ENCODE results near the gene RFX4.

DNA sequence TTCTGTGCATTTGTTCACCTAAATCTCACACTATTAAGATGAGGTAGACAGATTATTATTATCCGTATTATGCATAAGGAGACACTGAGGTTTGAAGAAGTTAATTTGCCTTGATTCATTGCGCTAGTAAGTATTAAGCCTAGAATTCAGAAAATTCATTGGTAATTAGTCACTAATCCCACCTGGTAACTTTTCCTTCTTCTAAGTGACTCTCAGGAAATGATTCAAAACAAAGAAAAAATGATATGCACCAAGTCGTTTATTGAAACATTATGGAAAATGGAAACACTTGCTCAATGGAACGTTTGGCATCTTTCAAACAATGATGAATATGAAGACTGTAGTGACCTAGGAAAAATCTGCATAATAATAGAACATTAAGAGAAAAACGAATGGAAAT lies 15.2 kb downstream of the RFX4 start:
- TF ChIP-seq, protein P1, sequence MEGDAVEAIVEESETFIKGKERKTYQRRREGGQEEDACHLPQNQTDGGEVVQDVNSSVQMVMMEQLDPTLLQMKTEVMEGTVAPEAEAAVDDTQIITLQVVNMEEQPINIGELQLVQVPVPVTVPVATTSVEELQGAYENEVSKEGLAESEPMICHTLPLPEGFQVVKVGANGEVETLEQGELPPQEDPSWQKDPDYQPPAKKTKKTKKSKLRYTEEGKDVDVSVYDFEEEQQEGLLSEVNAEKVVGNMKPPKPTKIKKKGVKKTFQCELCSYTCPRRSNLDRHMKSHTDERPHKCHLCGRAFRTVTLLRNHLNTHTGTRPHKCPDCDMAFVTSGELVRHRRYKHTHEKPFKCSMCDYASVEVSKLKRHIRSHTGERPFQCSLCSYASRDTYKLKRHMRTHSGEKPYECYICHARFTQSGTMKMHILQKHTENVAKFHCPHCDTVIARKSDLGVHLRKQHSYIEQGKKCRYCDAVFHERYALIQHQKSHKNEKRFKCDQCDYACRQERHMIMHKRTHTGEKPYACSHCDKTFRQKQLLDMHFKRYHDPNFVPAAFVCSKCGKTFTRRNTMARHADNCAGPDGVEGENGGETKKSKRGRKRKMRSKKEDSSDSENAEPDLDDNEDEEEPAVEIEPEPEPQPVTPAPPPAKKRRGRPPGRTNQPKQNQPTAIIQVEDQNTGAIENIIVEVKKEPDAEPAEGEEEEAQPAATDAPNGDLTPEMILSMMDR (IDR thresholded peaks at IDR 0.05; ENCODE audit: control extremely low read depth in 1 of 3, insufficient read depth in 1 of 3, low read depth in 1 of 3, low read length in 3 of 3) = no peak
- TF ChIP-seq TCF12 (IDR thresholded peaks at IDR 0.05; ENCODE audit: low read depth, low read length) (no peak), CEBPB (IDR thresholded peaks at IDR 0.05; ENCODE audit: low read depth, low read length) (no peak), EGR1 (IDR thresholded peaks at IDR 0.05; ENCODE audit: borderline replicate concordance, low read depth, low read length) (no peak), RBBP5 (IDR thresholded peaks at IDR 0.05; ENCODE audit: borderline replicate concordance, low read depth, low read length) (no peak), POLR2A (IDR thresholded peaks at IDR 0.05; ENCODE audit: control extremely low read depth in 1 of 2, low read depth in 2 of 2, low read length in 2 of 2) (no peak), RAD21 (IDR thresholded peaks at IDR 0.05 in 1 of 2, conservative IDR thresholded peaks at IDR 0.05 in 1 of 2; ENCODE audit: low read depth in 2 of 2, low read length in 2 of 2) (no peak), GTF2F1 (IDR thresholded peaks at IDR 0.05; ENCODE audit: borderline replicate concordance, low read depth, low read length) (no peak), EZH2 (IDR thresholded peaks at IDR 0.05; ENCODE audit: low read depth, low read length, severe bottlenecking) (no peak), MAFK (IDR thresholded peaks at IDR 0.05; ENCODE audit: low read depth, low read length) (no peak)
